Keratinocyte (primary cell): Measurements from ENCODE around the gene CACNB4.

Experiments used
- CTCF ChIP-seq, 3 experiments: IDR thresholded peaks in 1 of 3; conservative IDR thresholded peaks in 1 of 3; optimal IDR thresholded peaks in 1 of 3; 2 replicates in 2 of 3; 3 replicates in 1 of 3; pipeline versions ENCODE3 to v1.5.1; 2011; ENCODE audit warnings: low read length in 3 of 3, mild to moderate bottlenecking in 3 of 3, moderate library complexity in 2 of 3, control low read depth in 1 of 3, inconsistent platforms in 1 of 3; ENCODE audit not compliant: insufficient read depth in 2 of 3; ENCODE audit errors: extremely low read depth in 1 of 3
- EZH2 ChIP-seq: IDR thresholded peaks from one replicate; pipeline ENCODE4 v1.6.1; 2012; ENCODE audit warnings: inconsistent platforms, mild to moderate bottlenecking, low read length, moderate library complexity

GRCh38 chr2:151809073-151809383 lies 289.8 kb downstream of the CACNB4 start:
- no peak for TF ChIP-seq CTCF (optimal IDR thresholded peaks at IDR 0.05 in 1 of 3, IDR thresholded peaks at IDR 0.05 in 1 of 3, conservative IDR thresholded peaks at IDR 0.05 in 1 of 3; ENCODE audit: extremely low read depth in 1 of 3, insufficient read depth in 2 of 3, low read length in 3 of 3)
- TF ChIP-seq EZH2 = no peak
